HepG2 (cell line): ENCODE measurements around the gene RNH1. TPM values are rescaled to one million over a fixed set of nuclear protein-coding genes. Genes with fewer than 3 reads are reported as not detected.

Experiments used
- ASH2L ChIP-seq: fragments of 300-600, 200-600 bp; sonication (generic); IDR thresholded peaks from 2 replicates; pipeline ENCODE4 v1.7.0; 2017; ENCODE audit warnings: low read depth, mild to moderate bottlenecking, moderate library complexity, mixed read lengths, low read length; ENCODE audit not compliant: insufficient read length
- EHMT2 ChIP-seq: fragments of 200-600 bp; sonication (generic); IDR thresholded peaks from 2 replicates; pipeline ENCODE4 v1.7.0; 2017; ENCODE audit warnings: antibody characterized with exemption, low read depth, low read length, borderline replicate concordance
- GATAD2A ChIP-seq: IDR thresholded peaks from 2 replicates; pipeline ENCODE4 v1.6.1; 2016
- HIVEP1 ChIP-seq: sonication (generic); formaldehyde crosslinking; IDR thresholded peaks from 2 replicates; pipeline ENCODE4 v1.4.0; 2020; ENCODE audit warnings: mild to moderate bottlenecking, missing genetic modification reagents
- PTBP1 ChIP-seq: fragments of 200-400 bp; formaldehyde crosslinking; IDR thresholded peaks from 2 replicates; pipeline ENCODE4 v1.6.1; 2018; ENCODE audit warnings: low read length, low read depth; ENCODE audit not compliant: poor library complexity, severe bottlenecking
- RAD21 ChIP-seq: fragments of 450-650 bp; formaldehyde crosslinking; IDR thresholded peaks from 2 replicates; pipeline ENCODE4 v1.5.0; 2020; ENCODE audit warnings: mild to moderate bottlenecking
- REPIN1 ChIP-seq: sonication (generic); formaldehyde crosslinking; IDR thresholded peaks from 2 replicates; pipeline ENCODE4 v1.8.0; 2022; ENCODE audit warnings: missing genetic modification reagents, low read depth, mild to moderate bottlenecking, borderline replicate concordance
- RFX5 ChIP-seq: IDR thresholded peaks from 2 replicates; pipeline ENCODE4 v1.6.1; 2011; ENCODE audit warnings: low read depth, low read length, improper control_type of control experiment
- RXRA ChIP-seq: sonication (generic); formaldehyde crosslinking; IDR thresholded peaks from 2 replicates; pipeline ENCODE4 v1.5.1; 2020; ENCODE audit warnings: missing genetic modification reagents
- SMAD1 ChIP-seq: sonication (generic); formaldehyde crosslinking; IDR thresholded peaks from 2 replicates; pipeline ENCODE4 v1.4.0; 2020; ENCODE audit warnings: missing genetic modification reagents, low read depth, mild to moderate bottlenecking, borderline replicate concordance
- SSRP1 ChIP-seq: IDR thresholded peaks from 2 replicates; pipeline ENCODE4 v1.6.1; 2016; ENCODE audit warnings: control low read depth
- TARDBP ChIP-seq: sonication (generic); formaldehyde crosslinking; IDR thresholded peaks from 2 replicates; pipeline ENCODE4 v1.8.0; 2022; ENCODE audit warnings: mild to moderate bottlenecking, missing genetic modification reagents
- XRCC5 ChIP-seq: fragments of 200-400 bp; formaldehyde crosslinking; optimal IDR thresholded peaks from 2 replicates; pipeline ENCODE3; 2017; ENCODE audit warnings: mild to moderate bottlenecking, low read length
- ZBTB37 ChIP-seq: sonication (generic); formaldehyde crosslinking; IDR thresholded peaks from 2 replicates; pipeline ENCODE4 v1.4.0; 2020; ENCODE audit warnings: mild to moderate bottlenecking, missing genetic modification reagents
- ZFP36L1 ChIP-seq: sonication (generic); formaldehyde crosslinking; IDR thresholded peaks from 2 replicates; pipeline ENCODE4 v1.8.0; 2022; ENCODE audit warnings: mild to moderate bottlenecking, missing genetic modification reagents, moderate library complexity
- ZNF256 ChIP-seq: sonication (generic); formaldehyde crosslinking; conservative IDR thresholded peaks from 2 replicates; pipeline ENCODE4 v1.4.0; 2020; ENCODE audit warnings: missing genetic modification reagents
- ZNF549 ChIP-seq: sonication (generic); formaldehyde crosslinking; IDR thresholded peaks from 2 replicates; pipeline ENCODE4 v1.5.0; 2020; ENCODE audit warnings: missing genetic modification reagents
- ZNF607 ChIP-seq: sonication (generic); formaldehyde crosslinking; IDR thresholded peaks from 2 replicates; pipeline ENCODE4 v1.5.1; 2020; ENCODE audit warnings: missing genetic modification reagents, mild to moderate bottlenecking, borderline replicate concordance
- ZNF672 ChIP-seq: sonication (generic); formaldehyde crosslinking; IDR thresholded peaks from 2 replicates; pipeline ENCODE4 v1.8.1; 2022; ENCODE audit warnings: missing genetic modification reagents
- polyA plus RNA-seq, 8 experiments: library from polyadenylated mRNA; depleted of rRNA in 3 of 8; stranded (reverse) in 7 of 8; unstranded in 1 of 8; fragments of >200 nt; fragmentation: Illumina TruSeq in 4 of 8; extraction: Trizol in 4 of 8; gene quantifications; 2 replicates each; pipeline versions ENCODE4 v1.2.1 to v1.2.3, GENCODE V29; 2011 to 2016; ENCODE audit warnings: low read depth in 4 of 8, missing spikeins in 1 of 8, mixed read lengths in 1 of 8; ENCODE audit not compliant: insufficient read depth in 1 of 8
- total RNA-seq, 5 experiments: library from RNA; depleted of rRNA; stranded (reverse); fragments of >200 nt; fragmentation: Illumina TruSeq; extraction: Trizol; gene quantifications; 2 replicates each; pipeline ENCODE4 v1.2.3, GENCODE V29; 2016; ENCODE audit warnings: low read depth in 1 of 5
- TF ChIP-seq, protein P1 (sequence below), 2 experiments: sonication (generic) in 1 of 2; formaldehyde crosslinking in 1 of 2; IDR thresholded peaks; 2 replicates each; pipeline versions ENCODE4 v1.6.1 to v1.9.0; 2014 to 2022; ENCODE audit warnings: antibody characterized with exemption in 1 of 2, borderline replicate concordance in 1 of 2, inconsistent platforms in 1 of 2, low read depth in 1 of 2, missing genetic modification reagents in 1 of 2
- TF ChIP-seq, protein P2 (sequence below): sonication (generic); formaldehyde crosslinking; IDR thresholded peaks from 2 replicates; pipeline ENCODE4 v1.5.1; 2020; ENCODE audit warnings: missing genetic modification reagents, mild to moderate bottlenecking, borderline replicate concordance

RNH1 gene
- total and polyA plus RNA-seq, 2 of the 13 experiments (the other 11 are each of a cell fraction or from before 2014, with no cell fraction given), result 36.0 to 74.1 TPM

- TF ChIP-seq, protein P1, sequence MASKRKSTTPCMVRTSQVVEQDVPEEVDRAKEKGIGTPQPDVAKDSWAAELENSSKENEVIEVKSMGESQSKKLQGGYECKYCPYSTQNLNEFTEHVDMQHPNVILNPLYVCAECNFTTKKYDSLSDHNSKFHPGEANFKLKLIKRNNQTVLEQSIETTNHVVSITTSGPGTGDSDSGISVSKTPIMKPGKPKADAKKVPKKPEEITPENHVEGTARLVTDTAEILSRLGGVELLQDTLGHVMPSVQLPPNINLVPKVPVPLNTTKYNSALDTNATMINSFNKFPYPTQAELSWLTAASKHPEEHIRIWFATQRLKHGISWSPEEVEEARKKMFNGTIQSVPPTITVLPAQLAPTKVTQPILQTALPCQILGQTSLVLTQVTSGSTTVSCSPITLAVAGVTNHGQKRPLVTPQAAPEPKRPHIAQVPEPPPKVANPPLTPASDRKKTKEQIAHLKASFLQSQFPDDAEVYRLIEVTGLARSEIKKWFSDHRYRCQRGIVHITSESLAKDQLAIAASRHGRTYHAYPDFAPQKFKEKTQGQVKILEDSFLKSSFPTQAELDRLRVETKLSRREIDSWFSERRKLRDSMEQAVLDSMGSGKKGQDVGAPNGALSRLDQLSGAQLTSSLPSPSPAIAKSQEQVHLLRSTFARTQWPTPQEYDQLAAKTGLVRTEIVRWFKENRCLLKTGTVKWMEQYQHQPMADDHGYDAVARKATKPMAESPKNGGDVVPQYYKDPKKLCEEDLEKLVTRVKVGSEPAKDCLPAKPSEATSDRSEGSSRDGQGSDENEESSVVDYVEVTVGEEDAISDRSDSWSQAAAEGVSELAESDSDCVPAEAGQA (IDR thresholded peaks at IDR 0.05; ENCODE audit: low read depth), result peak; percentile 66; the same call in 1 of the 2 replicates
- TF ChIP-seq, protein P1 (CRISPR knock-in tag; IDR thresholded peaks at IDR 0.05; ENCODE audit: borderline replicate concordance), result peak; percentile 64; the same call in 1 of the 2 replicates
- TF ChIP-seq ASH2L (peak; percentile 93), HIVEP1 (CRISPR knock-in tag) (peak; percentile 56), RAD21 (CRISPR knock-in tag) (no peak), GATAD2A (CRISPR knock-in tag) (0 out of 2 replicates have a peak, but pooled peaks have one; percentile 4), ZNF256 (CRISPR knock-in tag) (no peak; the same call in 1 of the 2 replicates), ZNF672 (CRISPR knock-in tag) (no peak), ZFP36L1 (CRISPR knock-in tag) (peak; percentile 78; the same call in 1 of the 2 replicates), ZBTB37 (CRISPR knock-in tag) (0 out of 2 replicates have a peak, but pooled peaks have one; percentile 53), REPIN1 (CRISPR knock-in tag) (0 out of 2 replicates have a peak, but pooled peaks have one; percentile 21), ZNF549 (CRISPR knock-in tag) (no peak), ZNF607 (no peak; the same call in 1 of the 2 replicates), XRCC5 (peak; percentile 12), EHMT2 (no peak), SSRP1 (CRISPR knock-in tag) (peak; percentile 12; the same call in 1 of the 2 replicates), PTBP1 (no peak), RXRA (CRISPR knock-in tag) (peak; percentile 55; the same call in 1 of the 2 replicates), TARDBP (CRISPR knock-in tag) (peak; percentile 75; the same call in 1 of the 2 replicates), SMAD1 (CRISPR knock-in tag) (peak; percentile 87; the same call in 1 of the 2 replicates), RFX5 (no peak)
- TF ChIP-seq, protein P2, sequence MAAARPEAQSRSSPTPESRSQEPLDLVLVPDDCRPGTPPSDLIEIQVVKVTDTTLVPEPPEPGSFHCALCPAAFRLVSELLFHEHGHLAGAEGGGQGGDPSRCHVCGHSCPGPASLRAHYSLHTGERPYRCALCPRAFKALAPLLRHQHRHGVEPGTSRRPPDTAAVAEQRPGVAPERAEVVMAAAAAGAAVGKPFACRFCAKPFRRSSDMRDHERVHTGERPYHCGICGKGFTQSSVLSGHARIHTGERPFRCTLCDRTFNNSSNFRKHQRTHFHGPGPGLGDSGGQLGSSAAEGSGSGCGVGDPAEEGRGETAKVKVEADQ, result no peak
Observed at GRCh38 chr11:506238-506994, 626 bp downstream of the RNH1 start (continued).
